SK-N-MC (cell line): Measurements from ENCODE around the gene MED27.

Experiments used
- EZH2 ChIP-seq: fragments of 200-600 bp; sonication (generic); IDR thresholded peaks from one replicate; pipeline ENCODE4 v1.6.1; 2017; ENCODE audit warnings: antibody characterized with exemption
- POLR2AphosphoS5 ChIP-seq: IDR thresholded peaks from 2 replicates; pipeline ENCODE4 v1.6.1; 2012; ENCODE audit warnings: mild to moderate bottlenecking, low read depth, low read length, borderline replicate concordance

DNA sequence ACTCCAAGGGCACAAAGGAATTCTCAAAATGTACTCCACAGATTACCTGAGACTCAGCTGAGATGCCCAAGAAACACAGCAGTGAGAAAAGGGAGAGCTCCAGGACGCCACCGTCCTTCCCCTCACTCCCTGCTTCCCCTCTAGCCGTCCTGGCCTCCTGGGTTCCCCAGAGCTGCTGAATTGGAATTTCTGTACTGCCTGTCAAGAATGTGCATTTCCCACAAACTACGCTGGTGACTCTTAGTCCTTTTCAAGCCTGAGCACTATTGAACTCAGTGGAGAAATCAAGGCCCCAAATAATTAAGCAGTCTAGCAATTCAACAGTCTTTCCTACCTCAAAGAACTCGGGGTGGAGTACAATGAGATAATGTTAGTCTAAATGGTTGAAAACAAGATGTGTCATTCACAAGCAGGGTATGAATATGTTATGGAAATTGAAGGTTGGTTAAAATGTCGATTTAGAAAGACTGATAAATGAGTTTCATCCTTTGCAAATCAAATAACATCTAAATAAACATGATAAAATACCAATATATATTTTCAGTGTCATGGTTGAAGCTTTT, 153.2 kb downstream of the MED27 start:
- TF ChIP-seq POLR2AphosphoS5 (no peak), EZH2 (no peak)
